ENCODE results near the gene PRPF38A. TPM values are rescaled to one million over a fixed set of nuclear protein-coding genes. Genes with fewer than 3 reads are reported as not detected.
A peak's percentile ranks its signal among the peaks of the same experiment; 100 is the strongest.

Gene PRPF38A
- total RNA-seq, 1 experiment from 2014 or later, result 62.4 TPM

GRCh38 chr1:52365746-52366516 is 38.5 kb upstream of the PRPF38A start, which contains the start of gene CC2D1B (continued):
- TF ChIP-seq AFF4 (CRISPR knock-in tag; IDR thresholded peaks at IDR 0.05; ENCODE audit: borderline replicate concordance) (no peak), NFE2L1 (CRISPR knock-in tag; IDR thresholded peaks at IDR 0.05) (no peak), PRRX2 (CRISPR knock-in tag; IDR thresholded peaks at IDR 0.05) (no peak), JAZF1 (CRISPR knock-in tag; IDR thresholded peaks at IDR 0.05) (no peak), ZMAT4 (CRISPR knock-in tag; IDR thresholded peaks at IDR 0.05) (no peak), TP53 (CRISPR knock-in tag; IDR thresholded peaks at IDR 0.05) (peak; percentile 81; the same call in 1 of the 2 replicates), GABPB1 (CRISPR knock-in tag; IDR thresholded peaks at IDR 0.05) (peak; percentile 22; the same call in 1 of the 2 replicates), OVOL2 (CRISPR knock-in tag; IDR thresholded peaks at IDR 0.05; ENCODE audit: borderline replicate concordance) (no peak), GTF2I (CRISPR knock-in tag; conservative IDR thresholded peaks at IDR 0.05) (no peak), PRDM15 (CRISPR knock-in tag; IDR thresholded peaks at IDR 0.05) (no peak), HMGA2 (CRISPR knock-in tag; IDR thresholded peaks at IDR 0.05) (no peak), E2F1 (CRISPR knock-in tag; IDR thresholded peaks at IDR 0.05) (no peak), RELA (CRISPR knock-in tag; IDR thresholded peaks at IDR 0.05; ENCODE audit: borderline replicate concordance) (no peak), IRF1 (CRISPR knock-in tag; IDR thresholded peaks at IDR 0.05) (no peak), ZNF512 (CRISPR knock-in tag; IDR thresholded peaks at IDR 0.05; ENCODE audit: borderline replicate concordance) (no peak), AR (CRISPR knock-in tag; IDR thresholded peaks at IDR 0.05) (no peak), CTCF (IDR thresholded peaks at IDR 0.05) (no peak), MAX (CRISPR knock-in tag; IDR thresholded peaks at IDR 0.05) (peak; percentile 93), ZSCAN18 (CRISPR knock-in tag; IDR thresholded peaks at IDR 0.05) (no peak), ZNF671 (CRISPR knock-in tag; IDR thresholded peaks at IDR 0.05) (no peak), ZNF121 (CRISPR knock-in tag; IDR thresholded peaks at IDR 0.05) (no peak)
